DMS153 treated with DMSO at 0.1 percent for 48 hours (cell line): ENCODE measurements around the gene ASIC4.

Experiments
- DNase-seq: peaks from one replicate; lab custom pipeline; 2025; ENCODE audit not compliant: unreplicated experiment; lab: John Stamatoyannopoulos, UW

ASIC4 gene

DNA sequence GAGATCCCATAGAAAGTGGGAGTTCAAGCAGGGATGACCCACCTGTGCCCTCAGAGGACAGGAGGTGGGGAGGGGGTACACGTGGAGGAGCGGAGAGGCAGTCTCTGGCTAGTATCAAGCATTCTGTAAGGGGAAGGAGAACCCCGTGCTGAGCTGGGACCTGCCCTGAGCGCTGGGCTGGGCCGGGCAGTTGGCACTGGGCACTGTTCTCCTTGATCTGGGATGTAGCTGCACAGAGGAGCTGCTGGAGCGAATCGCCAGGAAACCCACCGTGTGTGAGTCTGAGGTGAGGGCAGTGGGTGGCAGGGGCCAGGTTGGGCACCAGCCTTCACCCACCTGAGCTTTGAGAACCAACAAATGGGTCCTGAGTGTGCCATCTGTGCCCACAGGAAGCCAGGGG is 35.4 kb upstream of the ASIC4 start:
- no peak for DNase-seq

DNA sequence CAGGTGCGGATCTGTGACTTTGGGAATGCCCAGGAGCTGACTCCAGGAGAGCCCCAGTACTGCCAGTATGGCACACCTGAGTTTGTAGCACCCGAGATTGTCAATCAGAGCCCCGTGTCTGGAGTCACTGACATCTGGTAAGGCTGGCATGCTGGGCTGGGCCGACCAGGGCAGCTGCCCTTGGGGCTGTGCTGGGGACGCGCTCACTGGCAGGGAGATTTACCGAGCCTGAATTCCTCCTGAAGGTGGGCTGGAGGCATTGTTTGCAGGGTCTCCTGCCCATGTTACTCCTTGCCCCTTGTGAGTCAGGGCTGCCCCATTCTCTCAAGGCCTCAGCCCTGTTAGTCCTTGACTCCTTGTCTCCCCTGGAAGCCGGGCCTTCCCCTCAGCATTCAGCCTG is 34.3 kb upstream of the ASIC4 start:
- DNase-seq, result no peak

DNA sequence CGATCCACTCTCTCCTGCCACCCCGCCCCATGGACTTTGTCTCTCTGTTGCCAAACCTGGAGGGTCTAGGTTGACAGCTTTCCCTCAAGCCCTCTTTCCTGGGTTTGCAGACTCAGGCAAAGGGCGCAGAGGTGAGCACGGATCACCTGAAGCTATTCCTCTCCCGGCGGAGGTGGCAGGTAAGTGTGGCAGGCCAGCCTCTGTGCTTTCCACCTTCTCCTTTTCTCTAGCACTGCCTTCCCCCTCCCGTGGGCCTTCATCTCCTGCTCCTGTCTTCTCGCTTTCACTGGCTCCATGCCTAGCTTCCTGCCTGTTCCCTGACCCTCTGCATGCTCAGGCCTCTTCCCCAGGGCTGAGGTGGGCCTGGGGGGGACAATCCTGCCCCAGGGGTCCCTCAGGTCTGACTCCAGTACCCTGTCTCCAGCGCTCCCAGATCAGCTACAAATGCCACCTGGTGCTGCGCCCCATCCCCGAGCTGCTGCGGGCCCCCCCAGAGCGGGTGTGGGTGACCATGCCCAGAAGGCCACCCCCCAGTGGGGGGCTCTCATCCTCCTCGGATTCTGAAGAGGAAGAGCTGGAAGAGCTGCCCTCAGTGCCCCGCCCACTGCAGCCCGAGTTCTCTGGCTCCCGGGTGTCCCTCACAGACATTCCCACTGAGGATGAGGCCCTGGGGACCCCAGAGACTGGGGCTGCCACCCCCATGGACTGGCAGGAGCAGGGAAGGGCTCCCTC is 31.4 kb upstream of the ASIC4 start:
- DNase-seq, result no peak

DNA sequence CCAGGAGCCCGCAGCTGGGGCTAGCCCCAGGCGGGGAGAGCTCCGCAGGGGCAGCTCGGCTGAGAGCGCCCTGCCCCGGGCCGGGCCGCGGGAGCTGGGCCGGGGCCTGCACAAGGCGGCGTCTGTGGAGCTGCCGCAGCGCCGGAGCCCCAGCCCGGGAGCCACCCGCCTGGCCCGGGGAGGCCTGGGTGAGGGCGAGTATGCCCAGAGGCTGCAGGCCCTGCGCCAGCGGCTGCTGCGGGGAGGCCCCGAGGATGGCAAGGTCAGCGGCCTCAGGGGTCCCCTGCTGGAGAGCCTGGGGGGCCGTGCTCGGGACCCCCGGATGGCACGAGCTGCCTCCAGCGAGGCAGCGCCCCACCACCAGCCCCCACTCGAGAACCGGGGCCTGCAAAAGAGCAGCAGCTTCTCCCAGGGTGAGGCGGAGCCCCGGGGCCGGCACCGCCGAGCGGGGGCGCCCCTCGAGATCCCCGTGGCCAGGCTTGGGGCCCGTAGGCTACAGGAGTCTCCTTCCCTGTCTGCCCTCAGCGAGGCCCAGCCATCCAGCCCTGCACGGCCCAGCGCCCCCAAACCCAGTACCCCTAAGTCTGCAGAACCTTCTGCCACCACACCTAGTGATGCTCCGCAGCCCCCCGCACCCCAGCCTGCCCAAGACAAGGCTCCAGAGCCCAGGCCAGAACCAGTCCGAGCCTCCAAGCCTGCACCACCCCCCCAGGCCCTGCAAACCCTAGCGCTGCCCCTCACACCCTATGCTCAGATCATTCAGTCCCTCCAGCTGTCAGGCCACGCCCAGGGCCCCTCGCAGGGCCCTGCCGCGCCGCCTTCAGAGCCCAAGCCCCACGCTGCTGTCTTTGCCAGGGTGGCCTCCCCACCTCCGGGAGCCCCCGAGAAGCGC is 30.6 kb upstream of the ASIC4 start:
- DNase-seq, result no peak

DNA sequence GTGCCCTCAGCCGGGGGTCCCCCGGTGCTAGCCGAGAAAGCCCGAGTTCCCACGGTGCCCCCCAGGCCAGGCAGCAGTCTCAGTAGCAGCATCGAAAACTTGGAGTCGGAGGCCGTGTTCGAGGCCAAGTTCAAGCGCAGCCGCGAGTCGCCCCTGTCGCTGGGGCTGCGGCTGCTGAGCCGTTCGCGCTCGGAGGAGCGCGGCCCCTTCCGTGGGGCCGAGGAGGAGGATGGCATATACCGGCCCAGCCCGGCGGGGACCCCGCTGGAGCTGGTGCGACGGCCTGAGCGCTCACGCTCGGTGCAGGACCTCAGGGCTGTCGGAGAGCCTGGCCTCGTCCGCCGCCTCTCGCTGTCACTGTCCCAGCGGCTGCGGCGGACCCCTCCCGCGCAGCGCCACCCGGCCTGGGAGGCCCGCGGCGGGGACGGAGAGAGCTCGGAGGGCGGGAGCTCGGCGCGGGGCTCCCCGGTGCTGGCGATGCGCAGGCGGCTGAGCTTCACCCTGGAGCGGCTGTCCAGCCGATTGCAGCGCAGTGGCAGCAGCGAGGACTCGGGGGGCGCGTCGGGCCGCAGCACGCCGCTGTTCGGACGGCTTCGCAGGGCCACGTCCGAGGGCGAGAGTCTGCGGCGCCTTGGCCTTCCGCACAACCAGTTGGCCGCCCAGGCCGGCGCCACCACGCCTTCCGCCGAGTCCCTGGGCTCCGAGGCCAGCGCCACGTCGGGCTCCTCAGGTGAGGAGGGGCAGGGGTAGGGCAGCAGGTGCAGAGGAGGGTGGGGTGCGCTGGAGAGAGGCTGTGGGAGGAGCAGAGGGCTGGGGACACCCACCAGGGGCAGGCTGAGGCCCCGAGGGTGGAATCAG is 29.7 kb upstream of the ASIC4 start:
- DNase-seq, result no peak

DNA sequence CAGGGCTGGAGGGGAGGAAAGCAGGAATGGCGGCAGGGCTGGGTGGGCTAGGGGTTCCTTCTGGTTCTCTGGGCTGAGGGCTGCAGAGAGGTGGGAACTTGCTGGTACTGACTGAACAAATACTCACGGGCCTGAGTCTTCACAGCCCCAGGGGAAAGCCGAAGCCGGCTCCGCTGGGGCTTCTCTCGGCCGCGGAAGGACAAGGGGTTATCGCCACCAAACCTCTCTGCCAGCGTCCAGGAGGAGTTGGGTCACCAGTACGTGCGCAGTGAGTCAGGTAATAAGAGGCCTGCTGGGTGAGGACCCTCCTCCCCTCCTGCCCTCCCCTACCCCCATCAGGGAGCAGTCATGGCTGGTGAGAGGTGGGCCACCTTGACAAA is 29.1 kb upstream of the ASIC4 start:
- no peak for DNase-seq

DNA sequence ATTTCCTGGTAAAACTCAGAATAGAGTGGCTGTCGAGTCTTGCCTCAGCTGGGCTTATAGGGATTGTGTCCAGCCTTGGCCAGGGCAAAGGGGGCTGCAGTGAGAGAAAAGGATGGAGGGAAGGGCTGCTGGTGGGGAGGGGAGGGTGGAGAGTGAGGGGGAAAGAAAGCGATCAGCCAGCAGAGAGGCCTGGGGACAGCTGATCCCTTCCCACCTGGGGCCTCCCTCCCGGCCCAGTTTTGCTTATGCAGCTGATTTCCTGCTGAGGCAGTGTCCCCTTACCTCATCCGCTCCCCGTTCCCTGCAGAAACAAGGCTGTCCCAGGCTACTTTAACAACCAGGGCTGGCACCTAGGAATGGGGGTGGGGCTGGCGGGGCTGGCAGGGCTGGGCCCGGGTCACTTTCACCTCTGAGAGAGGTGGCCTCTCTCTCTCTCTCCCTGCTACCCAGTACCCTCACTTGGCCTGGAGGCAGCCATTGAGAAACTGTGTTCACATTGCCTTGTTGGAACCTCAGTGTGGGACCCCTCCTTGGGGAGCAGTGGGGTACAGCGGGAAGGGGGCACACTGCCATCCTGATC is 27.8 kb upstream of the ASIC4 start:
- no peak for DNase-seq

DNA sequence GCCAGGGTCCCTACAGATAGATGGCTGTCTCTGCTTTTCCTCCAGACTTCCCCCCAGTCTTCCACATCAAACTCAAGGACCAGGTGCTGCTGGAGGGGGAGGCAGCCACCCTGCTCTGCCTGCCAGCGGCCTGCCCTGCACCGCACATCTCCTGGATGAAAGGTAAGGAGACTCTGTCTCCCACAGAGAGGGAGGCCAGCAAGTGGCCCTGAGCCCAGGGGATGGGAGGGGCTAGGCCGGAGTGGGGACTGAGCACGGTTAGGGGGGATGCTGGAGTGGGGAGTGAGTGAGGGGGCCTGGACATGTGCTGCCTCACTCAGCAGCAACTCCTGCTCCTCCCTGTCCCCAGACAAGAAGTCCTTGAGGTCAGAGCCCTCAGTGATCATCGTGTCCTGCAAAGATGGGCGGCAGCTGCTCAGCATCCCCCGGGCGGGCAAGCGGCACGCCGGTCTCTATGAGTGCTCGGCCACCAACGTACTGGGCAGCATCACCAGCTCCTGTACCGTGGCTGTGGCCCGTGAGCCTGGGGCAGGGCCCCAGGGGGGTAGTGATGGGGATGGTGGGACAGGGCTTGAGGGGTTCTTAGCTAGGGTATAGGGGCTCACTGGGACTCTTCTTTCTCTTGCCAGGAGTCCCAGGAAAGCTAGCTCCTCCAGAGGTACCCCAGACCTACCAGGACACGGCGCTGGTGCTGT is 26.0 kb upstream of the ASIC4 start:
- no peak for DNase-seq

DNA sequence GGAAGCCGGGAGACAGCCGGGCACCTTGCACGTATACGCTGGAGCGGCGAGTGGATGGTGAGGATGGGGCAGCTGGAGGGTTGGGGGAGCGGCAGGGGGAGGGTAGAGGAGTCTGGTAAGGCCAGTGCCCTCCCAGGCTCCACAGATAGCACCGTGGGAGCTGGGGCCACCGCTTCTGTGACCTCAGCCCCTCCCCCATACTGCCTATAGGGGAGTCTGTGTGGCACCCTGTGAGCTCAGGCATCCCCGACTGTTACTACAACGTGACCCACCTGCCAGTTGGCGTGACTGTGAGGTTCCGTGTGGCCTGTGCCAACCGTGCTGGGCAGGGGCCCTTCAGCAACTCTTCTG is 25.5 kb upstream of the ASIC4 start:
- no peak for DNase-seq

DNA sequence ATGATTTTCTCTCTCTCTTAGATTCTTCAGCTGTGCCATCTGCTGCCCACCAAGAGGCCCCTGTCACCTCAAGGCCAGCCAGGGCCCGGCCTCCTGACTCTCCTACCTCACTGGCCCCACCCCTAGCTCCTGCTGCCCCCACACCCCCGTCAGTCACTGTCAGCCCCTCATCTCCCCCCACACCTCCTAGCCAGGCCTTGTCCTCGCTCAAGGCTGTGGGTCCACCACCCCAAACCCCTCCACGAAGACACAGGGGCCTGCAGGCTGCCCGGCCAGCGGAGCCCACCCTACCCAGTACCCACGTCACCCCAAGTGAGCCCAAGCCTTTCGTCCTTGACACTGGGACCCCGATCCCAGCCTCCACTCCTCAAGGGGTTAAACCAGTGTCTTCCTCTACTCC is 25.0 kb upstream of the ASIC4 start:
- no peak for DNase-seq

DNA sequence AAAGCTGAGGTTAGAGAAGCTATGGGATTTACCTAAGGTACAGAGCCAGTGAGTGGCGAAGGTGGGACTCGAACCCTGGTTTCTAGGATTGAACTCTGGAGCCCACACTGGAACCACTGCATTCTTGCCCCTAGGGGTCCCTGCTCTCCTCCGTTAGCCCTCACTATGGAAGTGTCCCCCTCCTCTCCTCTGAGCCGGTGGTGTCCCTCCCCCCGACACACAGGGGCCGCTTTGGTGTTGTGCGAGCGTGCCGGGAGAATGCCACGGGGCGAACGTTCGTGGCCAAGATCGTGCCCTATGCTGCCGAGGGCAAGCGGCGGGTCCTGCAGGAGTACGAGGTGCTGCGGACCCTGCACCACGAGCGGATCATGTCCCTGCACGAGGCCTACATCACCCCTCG is 24.1 kb upstream of the ASIC4 start:
- no peak for DNase-seq

DNA sequence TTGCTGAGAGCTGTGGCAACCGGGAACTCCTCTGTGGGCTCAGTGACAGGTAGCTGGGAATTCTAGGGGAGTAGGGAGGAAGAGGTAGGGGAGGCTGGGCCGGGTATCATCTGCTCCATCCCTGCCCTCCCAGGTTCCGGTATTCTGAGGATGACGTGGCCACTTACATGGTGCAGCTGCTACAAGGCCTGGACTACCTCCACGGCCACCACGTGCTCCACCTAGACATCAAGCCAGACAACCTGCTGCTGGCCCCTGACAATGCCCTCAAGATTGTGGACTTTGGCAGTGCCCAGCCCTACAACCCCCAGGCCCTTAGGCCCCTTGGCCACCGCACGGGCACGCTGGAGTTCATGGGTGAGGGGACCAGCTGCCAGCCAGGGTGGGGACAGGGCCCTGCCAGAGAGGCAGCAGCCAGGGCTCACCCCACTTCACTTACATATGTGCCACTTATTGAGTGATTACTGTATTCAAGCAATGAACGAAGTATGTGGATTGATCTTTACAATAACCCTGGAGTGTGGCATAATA is 23.6 kb upstream of the ASIC4 start:
- no peak for DNase-seq

DNA sequence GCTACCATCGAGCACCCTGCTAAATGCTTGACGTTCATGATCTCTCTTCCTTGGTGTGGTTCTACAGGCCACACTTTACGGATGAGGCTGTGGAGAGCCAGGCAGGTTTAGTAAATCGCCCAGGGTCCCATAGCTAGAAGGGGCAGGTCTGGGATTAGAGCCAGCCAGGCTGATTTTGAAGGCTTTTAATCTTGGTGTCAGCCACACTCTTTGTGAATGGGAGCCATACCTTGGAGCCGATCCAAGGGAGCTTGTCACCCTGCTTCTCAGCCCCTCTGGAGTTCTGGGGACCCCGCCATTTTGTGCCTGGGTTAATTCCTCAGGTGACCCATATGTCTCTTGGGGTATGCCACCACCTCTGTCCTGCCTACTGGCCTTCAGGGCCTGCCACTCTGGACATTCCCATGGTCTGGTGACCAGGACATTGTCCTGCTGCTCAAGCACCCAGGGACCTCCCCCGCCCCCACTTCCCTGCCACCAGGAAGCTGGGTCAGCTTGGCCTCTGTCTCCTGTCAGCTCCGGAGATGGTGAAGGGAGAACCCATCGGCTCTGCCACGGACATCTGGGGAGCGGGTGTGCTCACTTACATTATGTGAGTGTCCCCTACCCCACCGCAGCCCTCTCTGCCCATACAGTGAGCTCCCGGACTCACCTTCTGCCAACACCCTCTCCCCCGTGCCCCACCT is 22.9 kb upstream of the ASIC4 start:
- DNase-seq, result no peak

DNA sequence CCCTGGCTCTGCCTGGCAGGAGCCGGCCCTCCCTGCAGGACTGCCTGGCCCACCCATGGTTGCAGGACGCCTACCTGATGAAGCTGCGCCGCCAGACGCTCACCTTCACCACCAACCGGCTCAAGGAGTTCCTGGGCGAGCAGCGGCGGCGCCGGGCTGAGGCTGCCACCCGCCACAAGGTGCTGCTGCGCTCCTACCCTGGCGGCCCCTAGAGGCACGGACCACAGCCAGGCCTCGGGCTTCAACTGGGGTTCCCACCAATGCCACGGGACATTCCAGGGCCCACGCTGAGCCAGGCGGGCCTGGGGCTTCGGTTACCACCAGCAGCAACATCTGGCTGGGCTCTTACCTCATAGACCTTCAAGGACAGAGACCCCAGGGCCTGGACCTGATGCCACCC is 21.7 kb upstream of the ASIC4 start:
- DNase-seq, result no peak

DNA sequence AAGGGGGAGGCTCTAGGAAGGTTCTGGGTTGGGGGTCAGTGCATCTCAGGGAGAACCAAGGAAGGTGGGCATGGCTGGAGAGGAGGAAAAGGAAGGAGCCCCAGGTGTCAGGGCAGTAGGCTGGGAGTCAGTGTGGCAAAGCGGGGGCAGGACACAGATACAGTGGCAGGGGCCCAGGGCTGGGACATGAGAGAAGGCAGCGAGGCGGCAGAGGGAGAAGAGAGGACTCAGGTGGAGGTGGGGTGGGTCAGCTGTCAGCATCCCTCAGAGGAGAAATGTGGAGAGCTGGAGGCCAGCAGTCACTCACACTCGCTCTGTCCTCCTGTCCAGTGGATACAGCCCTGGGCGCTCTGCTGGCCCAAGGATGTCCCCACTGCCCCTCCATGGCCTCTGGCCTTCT is 21.2 kb upstream of the ASIC4 start:
- no peak for DNase-seq

DNA sequence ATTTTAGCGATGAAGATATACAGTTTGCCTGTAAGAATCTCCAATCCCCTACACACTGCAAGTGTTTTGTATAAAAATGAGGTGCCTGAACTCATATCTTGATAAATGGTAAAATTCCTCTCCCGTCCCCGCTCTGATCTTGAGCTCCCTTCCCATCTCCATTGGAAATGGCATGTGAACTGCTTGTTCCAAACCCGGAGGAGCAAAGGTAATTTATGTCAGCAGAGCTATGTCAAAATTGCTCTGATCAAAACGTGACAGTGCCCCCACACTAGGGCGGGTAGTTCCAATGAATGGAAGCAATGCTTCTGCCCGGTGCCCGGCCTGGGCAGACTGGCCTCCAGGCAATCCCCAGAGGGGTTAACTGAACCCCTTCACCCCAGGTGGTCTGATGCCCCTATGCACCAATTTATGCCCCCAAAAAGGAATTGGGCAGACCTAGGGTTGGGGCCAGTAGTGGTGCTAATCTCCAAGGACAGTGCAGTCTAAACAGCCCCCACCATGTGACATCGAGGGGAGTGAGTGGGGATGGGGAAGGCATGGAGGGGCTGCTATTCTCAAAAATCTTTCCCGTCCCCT is 19.2 kb upstream of the ASIC4 start:
- no peak for DNase-seq

DNA sequence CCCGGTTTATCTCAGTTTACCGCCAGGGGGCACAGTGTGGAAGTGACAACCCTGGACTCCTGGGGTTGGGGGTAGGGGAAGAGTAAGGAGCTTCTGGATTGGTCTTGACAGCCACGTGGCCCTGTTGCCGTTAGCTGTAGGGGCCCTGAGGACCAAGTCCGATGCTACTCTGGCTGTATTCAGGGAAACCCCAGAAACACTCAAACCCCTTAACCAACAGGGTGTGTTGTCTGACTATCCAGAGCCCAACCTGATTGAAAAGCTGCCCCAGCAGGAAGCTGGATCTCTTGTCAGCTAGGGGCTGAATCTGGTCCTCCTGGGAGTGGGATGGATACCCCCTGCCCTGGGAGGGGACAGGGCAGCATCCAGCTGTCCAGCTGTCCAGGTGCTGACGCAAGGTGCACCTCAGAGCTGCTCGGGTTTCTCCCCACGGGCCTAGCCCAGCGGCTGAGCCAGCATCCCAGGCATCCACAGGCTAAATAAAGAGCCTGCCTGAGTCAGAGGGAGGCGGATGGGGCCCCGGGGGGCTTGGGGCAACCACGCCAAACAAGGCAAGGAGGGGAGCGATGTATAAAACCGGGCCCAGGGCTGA is 18.7 kb upstream of the ASIC4 start:
- peak; percentile 18 for DNase-seq

DNA sequence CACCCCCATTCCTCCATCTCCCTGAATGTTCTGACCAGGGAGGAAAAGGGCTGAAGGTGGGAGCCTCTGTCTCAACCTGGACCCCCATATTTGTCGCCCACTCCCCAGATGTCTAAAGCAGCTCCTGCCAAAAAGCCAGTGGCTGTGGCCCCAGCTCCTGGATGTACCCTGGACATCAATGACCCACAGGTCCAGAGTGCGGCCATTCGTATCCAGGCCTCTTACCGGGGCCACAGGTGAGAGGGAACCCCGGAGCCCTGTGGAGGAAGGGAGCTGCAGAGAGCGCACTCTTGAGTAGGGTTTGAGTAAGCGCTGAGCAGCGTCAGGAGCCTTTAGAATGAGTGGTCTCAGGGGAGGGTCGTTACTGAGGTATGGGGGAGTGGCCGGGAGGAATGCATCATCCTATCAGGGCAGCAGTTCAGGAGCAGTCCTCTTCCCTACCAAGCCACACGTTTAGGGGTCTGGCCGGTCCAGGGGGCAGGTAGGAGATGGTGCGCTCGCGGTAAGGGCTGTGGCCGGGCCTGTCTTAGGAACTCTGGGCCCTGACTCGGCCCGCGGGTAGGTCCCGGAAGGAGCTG is 17.9 kb upstream of the ASIC4 start:
- no peak for DNase-seq
